ENCODE measurements around the gene PES1.
"Not testable (repeated sequence)": the region's sequence is repeated elsewhere in the genome, so short reads cannot be mapped to it uniquely, and the experiment has no call there.

Gene PES1

GRCh38 chr22:30591588-30592359 lies at the start of gene PES1:
Gene PES1 (minus strand): TSS chr22:30591910. CDS start chr22:30591833, 77 bp downstream.
- peak; percentile 97 for DNase-seq

GRCh38 chr22:30640839-30641430 lies 49.2 kb upstream of the PES1 start:
- no peak for DNase-seq

GRCh38 chr22:30640361-30640760 lies 48.7 kb upstream of the PES1 start:
- no peak for DNase-seq

GRCh38 chr22:30637701-30638114 lies 46.0 kb upstream of the PES1 start:
- no peak for DNase-seq

GRCh38 chr22:30636226-30637077 lies 44.7 kb upstream of the PES1 start:
- DNase-seq: peak; percentile 7 to 11

GRCh38 chr22:30635273-30636225 lies 43.8 kb upstream of the PES1 start, which contains the start of gene SLC35E4:
Gene SLC35E4 (plus strand): TSS chr22:30635781. CDS start chr22:30636451, 670 bp downstream.
- peak; percentile 93 to 96 for DNase-seq

- DNase-seq: peak; percentile 87 to 89
Measured at GRCh38 chr22:30634471-30635233, 42.9 kb upstream of the PES1 start.

GRCh38 chr22:30631469-30631868 lies 39.8 kb upstream of the PES1 start:
- not testable (repeated sequence) for DNase-seq

- no peak for DNase-seq
Measured at GRCh38 chr22:30628491-30628890, 36.8 kb upstream of the PES1 start.

GRCh38 chr22:30627471-30627870 lies 35.8 kb upstream of the PES1 start:
- DNase-seq: no peak

GRCh38 chr22:30626413-30626812 lies 34.7 kb upstream of the PES1 start:
- no peak for DNase-seq

- DNase-seq: not testable (repeated sequence)
Measured at GRCh38 chr22:30619909-30620308, 28.2 kb upstream of the PES1 start.

- DNase-seq: no peak
Measured at GRCh38 chr22:30617819-30618218, 26.1 kb upstream of the PES1 start.

- DNase-seq: peak in 1 of 2 donors; percentile 19
Measured at GRCh38 chr22:30615543-30615954, 23.8 kb upstream of the PES1 start.

GRCh38 chr22:30614879-30615278 lies 23.2 kb upstream of the PES1 start:
- no peak for DNase-seq

GRCh38 chr22:30614268-30614667 lies 22.6 kb upstream of the PES1 start:
- no peak for DNase-seq

- no peak for DNase-seq
Measured at GRCh38 chr22:30612789-30613188, 21.1 kb upstream of the PES1 start.

- no peak for DNase-seq
Measured at GRCh38 chr22:30611197-30611596, 19.5 kb upstream of the PES1 start.

- DNase-seq: peak in 1 of 2 donors; percentile 65
Measured at GRCh38 chr22:30610299-30610698, 18.6 kb upstream of the PES1 start.

- DNase-seq: peak; percentile 11 to 69
Measured at GRCh38 chr22:30609260-30610185, 17.8 kb upstream of the PES1 start.

Measured in CD4-positive, alpha-beta T cell treated with Interleukin-1 beta for 1 hour (primary cell).